NCI-H82 (cell line): ENCODE results near the gene SPTSSB.

ENCODE experiments used
- DNase-seq: peaks from one replicate; lab custom pipeline; 2025; lab: John Stamatoyannopoulos, UW

The SPTSSB gene

GRCh38 chr3:161339517-161340500, 31.5 kb downstream of the SPTSSB start:
- no peak for DNase-seq

DNA sequence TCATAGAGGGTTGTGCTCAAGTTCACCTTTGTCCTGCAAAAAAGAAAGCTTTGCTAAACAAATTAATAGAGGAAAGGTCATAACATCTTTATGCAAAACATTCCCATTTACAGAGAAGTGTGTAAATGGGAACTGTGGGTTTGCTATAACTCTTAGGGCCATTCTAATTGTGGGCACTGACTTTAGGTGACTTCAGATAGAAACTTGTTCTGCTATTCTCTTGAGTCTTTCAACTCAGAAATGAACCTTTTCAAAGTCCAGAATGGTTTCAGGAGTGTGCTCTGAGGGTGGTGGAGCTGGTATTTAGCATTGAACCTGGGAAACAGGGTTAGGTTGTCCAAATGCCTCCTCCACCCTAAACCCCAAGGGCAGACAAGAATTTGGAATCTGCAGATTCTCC, 34.0 kb downstream of the SPTSSB start:
- no peak for DNase-seq

DNA sequence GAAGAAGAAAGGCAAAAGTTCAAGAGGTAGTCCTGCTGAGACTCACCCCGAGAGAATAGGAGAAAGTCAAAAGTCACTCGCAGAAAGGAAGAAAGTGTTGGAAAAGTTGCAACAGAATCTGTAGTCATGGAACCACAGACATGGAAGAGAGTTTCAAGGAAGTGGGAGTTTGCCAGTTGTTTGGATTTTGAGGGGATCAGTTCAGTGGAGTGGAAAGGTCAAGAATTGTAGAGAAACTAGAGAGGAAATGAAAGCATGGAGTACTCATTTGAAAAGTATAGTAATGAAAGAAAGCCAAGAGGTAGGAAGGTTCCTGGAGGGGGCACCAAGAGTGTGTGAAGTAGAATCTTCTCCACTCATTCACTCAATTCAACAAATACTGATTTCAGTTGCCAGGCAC, 34.7 kb downstream of the SPTSSB start:
- DNase-seq = no peak

DNA sequence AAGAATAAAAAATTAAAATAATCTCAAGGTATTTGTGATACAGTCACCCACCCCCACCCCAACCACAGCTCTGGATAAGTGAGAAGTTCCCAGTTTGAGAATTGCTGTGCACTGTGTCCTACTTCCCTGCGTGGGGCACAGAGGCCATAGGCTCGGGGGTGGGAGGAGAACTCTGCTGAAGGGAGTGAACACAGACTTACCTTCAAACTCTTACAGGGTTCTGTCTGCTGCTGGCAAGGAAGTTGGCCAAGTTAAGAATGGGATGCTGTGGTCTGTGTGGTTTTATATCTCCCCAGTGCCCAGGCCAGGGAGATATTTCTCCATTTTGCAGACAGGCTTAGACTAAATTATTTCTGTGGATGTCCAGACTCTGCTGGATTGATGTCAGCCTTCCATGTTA, 37.6 kb downstream of the SPTSSB start:
- DNase-seq = no peak

DNA sequence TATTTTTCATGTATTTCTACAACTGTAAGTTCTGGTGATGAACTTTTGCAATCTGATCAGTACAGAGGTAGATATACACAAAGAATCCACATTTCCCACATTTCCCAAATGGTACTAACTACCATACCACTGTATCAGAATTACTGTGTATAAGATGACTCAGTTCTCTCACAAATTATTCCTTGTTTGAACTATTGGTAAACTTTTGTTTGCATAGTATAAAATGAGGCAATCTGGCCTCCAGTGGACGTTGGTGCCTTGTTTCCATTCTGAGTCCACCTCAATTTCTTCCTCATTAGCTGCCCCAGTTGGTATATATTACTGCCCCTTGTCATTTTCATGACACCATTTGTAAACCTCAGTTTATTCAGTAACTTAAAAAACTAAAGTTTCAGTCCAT, 38.5 kb downstream of the SPTSSB start:
- DNase-seq = no peak

- DNase-seq = no peak
These were observed 46.3 kb downstream of the SPTSSB start for GRCh38 chr3:161325059-161325458.

GRCh38 chr3:161323926-161324621, 47.2 kb downstream of the SPTSSB start:
- DNase-seq = no peak

GRCh38 chr3:161322781-161323568, 48.3 kb downstream of the SPTSSB start:
- DNase-seq = no peak

DNA sequence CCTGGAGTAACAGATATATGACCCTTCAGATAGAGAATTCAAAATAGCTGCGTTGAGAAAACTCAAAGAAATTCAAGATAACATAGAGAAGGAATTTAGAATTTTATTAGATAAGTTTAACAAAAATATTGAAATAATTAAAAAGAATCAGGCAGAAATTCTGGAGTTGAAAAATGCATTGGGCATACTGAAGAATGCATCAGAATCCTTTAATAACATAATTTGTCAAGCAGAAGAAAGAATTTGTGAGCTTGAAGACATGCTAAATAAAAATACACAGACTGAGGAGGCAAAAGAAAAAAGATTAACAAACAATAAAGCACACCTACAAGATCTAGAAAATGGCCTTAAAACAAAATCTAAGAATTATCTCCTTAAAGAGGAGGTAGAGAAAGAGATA, 50.5 kb downstream of the SPTSSB start:
- DNase-seq = no peak

DNA sequence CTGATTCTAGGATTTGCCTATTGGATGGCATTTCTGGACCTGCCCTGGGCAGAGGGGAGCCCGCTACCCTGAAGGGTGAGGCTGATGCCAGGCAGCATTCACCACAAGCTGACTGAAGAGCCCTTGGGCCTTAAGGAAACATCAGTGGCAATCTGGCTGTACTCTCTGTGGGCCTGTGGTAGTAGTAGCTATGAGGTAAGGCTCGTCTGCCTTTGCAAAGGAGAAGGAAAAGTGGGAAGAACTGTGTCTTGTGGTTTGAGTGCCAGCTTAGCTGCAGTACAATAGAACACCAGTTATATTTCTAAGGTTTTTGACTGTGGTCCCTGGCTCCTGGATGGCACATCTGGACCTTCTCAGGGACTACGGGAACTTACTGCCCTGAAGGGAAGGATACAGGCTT, 51.5 kb downstream of the SPTSSB start:
- DNase-seq = no peak

DNA sequence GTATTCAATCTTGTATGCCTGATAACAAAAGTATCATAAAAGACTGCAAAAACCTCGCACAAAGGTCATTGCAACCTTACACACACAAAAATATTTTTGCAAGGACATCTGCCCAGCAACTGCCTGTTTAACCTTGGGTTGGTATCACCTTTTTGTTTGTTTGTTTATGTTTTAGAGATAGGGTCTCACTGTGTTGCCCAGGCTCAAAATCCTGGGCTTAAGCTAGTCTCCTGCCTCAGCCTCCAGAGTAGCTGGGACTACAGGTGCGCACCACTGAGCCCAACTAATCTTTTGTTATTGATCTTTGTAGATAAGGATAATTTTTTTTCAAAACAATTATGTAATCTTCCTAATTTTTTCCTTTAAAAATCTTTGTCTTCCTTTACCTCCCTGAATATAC, 54.2 kb downstream of the SPTSSB start:
- no peak for DNase-seq

DNA sequence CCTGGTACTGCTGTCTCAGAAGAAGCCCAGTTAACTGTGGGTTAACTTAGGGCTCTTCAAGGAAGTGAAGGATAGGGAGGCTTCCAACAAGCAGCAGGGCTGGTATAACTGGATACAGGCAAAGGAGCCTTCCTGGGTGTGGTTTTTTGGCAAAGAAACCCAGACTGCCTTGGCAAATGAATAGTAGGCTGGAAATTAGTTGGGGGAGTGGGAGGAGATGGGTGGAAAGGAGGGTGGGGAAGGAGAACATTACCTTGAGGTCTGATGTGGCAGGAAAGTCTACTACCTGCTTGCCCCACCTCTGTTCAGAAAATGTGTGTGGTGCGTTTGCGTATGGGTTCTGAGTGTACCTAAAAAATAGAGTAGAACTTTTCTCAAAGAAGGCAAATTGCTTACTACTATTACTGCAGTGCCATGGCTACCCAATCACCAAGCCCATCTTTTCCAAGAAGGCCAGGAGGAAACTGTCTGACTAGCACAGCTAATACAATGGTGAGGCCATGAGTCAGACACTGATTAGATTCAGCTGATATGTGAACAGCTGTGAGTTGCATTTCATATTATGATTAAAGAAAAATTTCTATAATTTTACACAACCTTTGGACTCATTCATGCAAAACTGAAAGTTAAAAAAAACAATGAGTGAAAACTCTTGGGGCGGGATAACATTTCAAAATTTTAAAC, 55.2 kb downstream of the SPTSSB start:
- DNase-seq = no peak

GRCh38 chr3:161314836-161315395, 56.4 kb downstream of the SPTSSB start:
- no peak for DNase-seq

DNA sequence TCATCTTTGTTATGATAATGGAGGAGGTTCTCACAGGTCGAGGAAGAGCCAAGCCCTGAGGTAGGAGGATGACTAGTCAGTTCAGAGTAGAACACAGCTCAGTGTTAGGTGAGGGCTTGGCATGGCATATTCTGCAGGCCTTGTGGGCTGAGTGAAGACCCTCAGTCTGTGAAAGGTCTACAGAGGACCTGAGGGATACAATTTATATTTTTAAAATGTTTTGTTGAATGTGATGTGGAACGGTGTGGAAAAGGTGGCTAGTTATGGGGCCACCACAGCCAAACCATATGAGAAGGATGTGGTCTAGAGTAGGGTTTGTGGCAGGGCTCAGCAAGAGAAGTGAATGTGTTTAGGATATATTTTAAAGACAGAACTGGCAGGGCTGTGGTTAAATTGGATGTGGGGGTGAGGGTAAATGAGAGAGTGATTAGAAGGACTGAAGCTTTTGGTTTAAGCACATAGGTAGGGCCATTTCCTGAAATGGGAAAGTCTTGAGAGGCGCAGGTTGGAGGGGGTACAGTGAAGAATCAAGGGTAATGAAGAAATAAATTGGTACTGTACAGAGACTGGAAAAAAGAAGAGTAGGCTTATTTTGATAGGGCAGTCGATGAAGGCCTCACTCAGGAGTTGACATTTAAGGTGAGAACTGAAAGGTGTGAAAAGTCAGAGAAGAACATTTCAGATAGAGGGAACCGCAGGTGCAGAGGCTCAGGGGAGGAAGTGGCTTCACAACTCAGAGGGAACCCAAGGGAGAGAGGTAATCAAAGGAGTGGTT, 60.5 kb downstream of the SPTSSB start:
- no peak for DNase-seq

GRCh38 chr3:161305095-161305991, 66.0 kb downstream of the SPTSSB start:
- peak; percentile 17 for DNase-seq

DNA sequence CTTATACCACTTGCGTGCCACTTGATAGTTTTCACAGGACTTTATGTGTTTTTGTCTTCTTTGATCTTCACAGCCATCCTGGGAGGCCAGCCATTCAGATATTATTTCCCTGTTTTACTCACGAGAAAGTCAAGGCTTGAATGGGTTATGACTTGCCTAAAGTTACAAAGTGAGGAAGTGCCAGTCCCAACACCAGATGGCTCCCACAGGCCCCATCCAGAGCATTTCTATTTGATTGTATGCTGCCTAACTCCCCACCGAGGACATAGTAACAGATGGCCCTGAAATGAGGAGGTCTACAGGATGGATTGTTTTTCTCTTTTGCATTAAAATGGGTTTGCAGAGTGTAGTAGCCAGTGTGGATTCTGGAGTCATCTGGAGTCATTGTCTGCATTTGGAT, 74.5 kb downstream of the SPTSSB start:
- no peak for DNase-seq

DNA sequence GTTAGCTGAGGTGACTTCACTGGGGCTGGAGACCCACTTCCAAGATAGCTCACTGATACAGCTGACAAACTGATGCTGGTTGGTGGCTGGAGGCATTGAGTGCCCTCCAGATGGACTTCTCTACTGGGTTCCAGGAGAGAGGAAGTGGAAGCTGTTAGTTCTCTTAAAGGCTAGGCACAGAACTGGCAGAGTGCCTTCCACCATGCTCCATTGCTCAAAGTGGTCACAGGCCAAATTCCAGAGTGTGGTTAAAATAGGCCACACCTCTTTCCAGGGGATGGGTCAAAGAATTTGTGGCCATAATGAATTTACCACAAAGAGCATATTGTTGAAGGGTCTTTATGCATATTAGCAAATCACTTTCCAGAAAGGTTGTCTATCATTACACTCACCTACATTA, 76.0 kb downstream of the SPTSSB start:
- no peak for DNase-seq
